Choroid plexus epithelial cell (primary cell): ENCODE measurements around the gene PTPDC1.
A peak's percentile ranks its signal among the peaks of the same experiment; 100 is the strongest.

Experiments used
- DNase-seq: peaks from one replicate; pipeline ENCODE4 v3.0.0-alpha.2; 2010; ENCODE audit warnings: low read depth
- H3K4me3 ChIP-seq: 2 replicates; pipeline ENCODE4 v1.5.1; 2011; ENCODE audit warnings: low read depth, mild to moderate bottlenecking, control low read depth, low read length, moderate library complexity
- TF ChIP-seq, protein P1 (sequence below): conservative IDR thresholded peaks from 2 replicates; pipeline ENCODE4 v1.5.1; 2011; ENCODE audit warnings: low read depth, mild to moderate bottlenecking, control low read depth, inconsistent platforms, low read length, moderate library complexity

The PTPDC1 gene

DNA sequence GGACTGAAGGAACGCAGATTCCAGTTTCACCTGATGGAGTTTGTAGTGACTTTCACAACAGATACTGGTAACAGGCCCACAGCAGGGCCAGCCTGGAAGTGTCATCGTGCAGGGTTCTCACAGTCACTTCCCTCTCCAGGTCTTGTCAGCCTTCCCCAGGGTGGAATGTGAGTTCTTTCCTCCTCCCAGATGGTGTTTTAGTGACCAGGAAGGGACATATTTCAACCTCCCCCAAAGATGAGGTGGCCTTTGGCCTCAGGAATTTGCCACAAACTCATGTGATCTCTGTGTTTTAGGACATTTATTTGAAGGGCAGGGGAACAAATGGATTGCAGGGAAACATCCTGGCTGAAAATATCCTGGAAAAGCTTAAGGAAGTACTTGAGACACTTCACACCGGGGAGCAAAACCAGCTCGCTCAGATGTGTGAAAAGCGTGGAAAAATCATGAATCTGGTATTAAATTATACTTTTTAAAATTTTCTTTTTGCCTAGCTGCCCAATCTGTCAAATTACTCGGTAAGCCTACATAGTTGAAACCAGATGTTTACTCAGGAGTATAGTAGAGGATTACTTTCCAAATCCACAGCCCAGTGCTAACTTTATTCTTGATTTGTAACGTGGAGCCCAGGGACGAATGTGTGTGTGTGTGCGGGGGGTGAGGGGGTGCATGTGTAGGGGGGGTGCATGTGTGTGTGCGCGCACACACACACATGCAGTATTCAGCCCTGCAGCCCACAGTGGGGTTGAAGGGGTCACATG is 66.8 kb downstream of the PTPDC1 start:
- TF ChIP-seq, protein P1, sequence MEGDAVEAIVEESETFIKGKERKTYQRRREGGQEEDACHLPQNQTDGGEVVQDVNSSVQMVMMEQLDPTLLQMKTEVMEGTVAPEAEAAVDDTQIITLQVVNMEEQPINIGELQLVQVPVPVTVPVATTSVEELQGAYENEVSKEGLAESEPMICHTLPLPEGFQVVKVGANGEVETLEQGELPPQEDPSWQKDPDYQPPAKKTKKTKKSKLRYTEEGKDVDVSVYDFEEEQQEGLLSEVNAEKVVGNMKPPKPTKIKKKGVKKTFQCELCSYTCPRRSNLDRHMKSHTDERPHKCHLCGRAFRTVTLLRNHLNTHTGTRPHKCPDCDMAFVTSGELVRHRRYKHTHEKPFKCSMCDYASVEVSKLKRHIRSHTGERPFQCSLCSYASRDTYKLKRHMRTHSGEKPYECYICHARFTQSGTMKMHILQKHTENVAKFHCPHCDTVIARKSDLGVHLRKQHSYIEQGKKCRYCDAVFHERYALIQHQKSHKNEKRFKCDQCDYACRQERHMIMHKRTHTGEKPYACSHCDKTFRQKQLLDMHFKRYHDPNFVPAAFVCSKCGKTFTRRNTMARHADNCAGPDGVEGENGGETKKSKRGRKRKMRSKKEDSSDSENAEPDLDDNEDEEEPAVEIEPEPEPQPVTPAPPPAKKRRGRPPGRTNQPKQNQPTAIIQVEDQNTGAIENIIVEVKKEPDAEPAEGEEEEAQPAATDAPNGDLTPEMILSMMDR: no peak
- DNase-seq: no peak
- H3K4me3 ChIP-seq: no peak overlapping the region

DNA sequence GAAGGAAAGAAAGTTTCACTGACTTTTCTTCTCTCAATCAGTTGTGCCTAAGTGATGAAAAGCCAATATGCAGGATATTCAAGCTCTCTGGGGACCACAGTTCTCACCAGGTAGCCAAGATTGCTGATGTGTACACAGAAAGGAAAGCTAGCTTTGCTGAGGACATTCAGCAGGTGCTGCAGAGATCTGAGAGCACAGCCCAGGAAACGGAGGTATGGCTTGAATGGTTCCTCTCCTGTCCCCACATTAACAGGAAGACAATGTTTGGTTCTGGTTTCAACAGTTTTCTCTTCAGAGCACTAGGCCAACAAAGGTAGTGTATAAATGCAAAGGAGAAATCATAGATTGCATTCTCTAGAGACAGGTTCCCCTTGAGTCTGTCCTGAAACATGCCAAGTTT is 69.6 kb downstream of the PTPDC1 start:
- no peak overlapping the region for H3K4me3 ChIP-seq
- DNase-seq: no peak
- TF ChIP-seq, protein P1: no peak

DNA sequence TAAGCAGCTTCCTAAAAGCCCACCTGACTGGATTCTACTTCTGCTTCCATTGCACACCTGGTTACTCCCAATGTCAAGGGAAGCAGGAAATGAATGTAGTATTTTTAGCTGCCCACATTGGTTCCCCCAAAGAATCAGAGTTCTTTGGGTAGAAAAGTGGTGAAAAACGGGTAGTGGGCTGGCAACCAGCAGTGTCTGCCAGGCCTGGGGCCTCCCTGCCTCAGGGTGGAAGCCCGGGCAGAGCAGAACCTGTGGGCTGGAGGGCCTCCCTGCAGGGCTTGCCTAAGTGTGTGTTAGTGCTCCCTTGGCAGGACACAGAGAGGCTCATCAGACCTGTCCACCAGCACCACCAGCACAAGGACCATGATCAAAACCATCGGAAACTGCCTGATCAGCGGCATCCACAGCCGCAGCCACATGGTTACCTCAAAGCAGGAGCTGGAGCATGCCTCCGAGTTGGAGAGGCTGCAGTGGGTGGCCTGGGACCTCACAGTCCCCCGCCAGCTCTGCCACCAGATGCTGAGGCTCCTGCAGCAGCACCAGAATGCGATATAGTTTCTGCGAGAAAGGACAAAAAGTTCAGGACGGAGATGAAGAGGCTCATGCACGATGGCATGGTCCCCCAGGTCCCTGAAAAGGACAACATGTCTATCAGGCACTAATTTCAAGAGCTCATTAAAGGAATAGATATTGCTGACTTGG is 72.2 kb downstream of the PTPDC1 start:
- no peak overlapping the region for H3K4me3 ChIP-seq
- no peak for DNase-seq
- TF ChIP-seq, protein P1: no peak

DNA sequence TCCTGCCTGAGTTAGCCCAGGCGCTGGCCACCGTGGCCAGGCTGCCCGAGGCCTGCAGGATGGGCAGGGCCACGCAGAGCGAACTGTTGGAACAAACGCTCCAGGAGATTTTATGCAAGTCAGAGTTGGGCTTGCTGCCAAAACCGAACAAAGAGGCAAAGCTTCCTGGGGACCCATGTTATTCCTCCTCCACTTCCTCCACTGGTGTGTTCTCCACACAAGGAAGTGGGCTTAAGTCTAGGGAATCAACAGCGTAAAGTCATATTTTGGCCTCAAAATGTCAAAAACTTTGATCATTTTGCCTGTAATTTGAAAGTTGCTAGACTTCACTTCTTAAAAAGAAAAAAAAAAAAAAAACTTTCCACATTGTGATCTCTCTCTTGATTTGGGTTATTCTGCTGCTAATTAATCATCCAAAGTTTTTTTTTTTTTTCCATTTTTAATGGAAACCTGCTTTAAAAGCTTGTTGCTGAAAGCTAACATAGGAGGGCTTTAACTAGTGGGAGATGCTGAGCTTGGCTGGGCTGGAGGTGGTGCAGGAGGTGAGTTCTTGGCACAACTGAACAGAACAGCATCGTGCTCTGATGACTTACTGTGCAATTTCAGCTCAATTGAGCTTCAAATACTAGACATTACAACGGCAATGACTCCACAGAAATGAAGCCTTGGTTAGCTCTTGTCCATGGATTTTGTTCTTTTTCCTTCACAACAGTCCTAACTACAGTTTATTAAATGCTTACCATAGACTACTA is 73.0 kb downstream of the PTPDC1 start:
- TF ChIP-seq, protein P1: no peak
- peak; percentile 91 for DNase-seq
- H3K4me3 ChIP-seq: no peak overlapping the region
